NOMO-1 (cell line): ENCODE measurements around the gene SLC44A1.
"Not testable (repeated sequence)": the region's sequence is repeated elsewhere in the genome, so short reads cannot be mapped to it uniquely, and the experiment has no call there.

ENCODE experiments used
- DNase-seq, 2 experiments: peaks; one replicate each; lab custom pipeline; 2025; ENCODE audit not compliant: unreplicated experiment in 2 of 2; lab: John Stamatoyannopoulos, UW

Gene SLC44A1

DNA sequence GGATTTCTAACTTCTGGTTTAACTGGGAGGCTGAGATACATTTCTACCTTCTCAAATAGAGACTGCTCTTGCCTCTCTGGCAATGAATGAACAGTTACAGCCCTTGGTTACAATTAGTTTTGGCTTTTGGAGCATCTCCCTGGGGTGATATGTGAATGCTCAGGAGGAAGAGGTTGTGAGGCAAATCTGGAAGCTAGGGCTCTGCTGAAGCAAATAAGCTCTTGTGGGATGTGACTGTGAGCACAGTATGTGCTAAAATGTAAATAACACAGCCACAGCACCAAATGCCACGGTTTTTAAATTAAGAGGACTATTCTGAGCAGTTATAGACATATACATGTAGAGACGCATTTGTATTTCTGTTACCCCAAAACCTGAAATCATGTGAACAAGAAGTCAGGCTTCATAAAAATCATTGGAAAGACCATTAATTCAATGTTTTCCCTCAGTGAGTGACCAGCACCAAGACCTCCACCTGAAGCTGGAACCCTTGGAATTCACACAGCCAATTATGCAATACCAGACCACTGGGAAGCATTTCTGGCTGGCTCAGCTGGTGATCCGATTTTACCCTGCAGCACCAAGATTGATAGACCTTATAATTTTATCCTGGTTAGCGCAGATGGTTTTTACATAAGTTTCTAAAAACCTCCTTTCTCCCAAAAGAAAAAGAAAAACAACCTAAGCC lies 3.0 kb upstream of the SLC44A1 start:
- no peak for DNase-seq

DNA sequence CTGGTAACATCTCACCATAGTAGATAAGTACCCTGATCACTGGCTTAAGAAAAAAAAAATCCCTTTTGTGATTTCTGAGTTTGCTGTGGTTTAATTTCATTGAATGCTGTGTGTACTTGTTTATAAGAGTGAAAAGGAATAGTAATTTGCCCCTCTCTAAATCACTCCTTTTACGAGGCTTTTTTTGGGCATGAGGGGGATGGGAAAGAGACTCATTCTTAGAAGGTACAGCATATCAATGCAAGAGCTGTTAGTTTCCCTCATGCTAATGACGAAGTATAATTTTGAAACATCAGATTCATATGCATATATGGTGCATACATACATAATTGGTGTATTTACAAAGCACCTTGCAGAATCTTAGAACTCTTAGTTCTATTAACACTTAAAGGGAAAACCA lies 2.4 kb upstream of the SLC44A1 start:
- DNase-seq: no peak

DNA sequence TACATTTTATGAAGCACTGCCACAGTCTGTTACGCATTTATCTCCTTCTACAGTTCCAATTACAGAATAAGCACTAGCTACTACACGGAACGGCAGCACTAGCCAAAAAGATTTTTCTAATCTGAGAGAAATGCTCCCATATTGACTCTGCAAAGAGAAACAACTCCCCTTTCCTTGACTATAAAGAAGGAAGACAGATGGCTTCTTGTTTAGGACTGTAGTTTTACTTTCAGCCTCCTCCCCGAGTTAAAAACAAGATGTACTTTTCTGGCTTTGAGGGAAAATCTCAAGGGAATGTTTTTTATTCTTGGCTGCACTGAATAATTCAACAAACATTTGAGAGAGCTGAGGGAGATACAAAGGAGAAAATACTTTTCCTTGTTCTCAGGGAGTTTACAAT lies 1.9 kb upstream of the SLC44A1 start:
- no peak for DNase-seq

DNA sequence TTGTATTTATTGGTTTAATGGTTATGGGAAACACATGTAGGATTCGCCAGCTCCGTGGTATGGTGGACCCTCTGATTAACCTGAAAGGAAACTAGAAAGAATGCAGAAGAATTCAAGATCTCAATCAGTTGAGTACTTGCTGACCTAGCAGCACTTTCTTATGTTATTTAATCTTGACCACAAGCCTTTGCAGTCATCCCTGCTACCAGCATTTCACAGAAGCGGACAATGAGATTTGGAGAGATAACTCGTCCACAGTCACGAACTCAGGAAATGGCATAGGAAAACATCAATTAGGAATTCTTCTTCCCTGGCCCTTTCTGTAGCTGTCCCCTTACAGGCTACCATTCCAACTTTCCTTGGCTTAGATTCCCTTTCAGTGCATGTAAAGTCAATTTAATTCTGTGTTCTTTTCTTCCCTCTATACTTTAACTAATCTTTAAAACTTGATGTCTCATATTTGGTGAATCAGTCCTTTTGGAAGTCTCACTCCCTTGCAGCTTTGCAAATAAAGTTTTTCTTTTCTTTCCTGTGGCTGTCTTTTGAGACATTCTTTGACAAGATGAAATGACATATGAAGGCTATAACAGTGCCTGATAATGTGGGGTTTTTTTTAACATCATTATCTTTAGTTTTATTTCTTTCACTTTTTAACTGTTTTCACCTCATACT lies 1.3 kb upstream of the SLC44A1 start:
- DNase-seq: no peak

DNA sequence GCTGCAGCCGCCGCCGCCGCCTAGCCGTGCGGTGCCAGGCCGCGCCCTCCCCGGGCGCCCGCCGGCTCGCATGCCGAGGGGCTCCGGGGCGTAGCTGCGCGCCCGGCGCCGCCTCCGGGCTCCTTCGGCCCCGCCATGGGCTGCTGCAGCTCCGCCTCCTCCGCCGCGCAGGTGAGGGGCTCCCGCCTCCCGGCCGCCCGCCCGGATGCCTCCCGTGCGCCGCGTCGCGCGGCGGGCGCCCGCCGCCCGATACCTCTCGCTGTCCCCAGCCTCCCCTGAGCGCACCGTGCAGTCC lies 230 bp downstream of the SLC44A1 start:
- no peak for DNase-seq

DNA sequence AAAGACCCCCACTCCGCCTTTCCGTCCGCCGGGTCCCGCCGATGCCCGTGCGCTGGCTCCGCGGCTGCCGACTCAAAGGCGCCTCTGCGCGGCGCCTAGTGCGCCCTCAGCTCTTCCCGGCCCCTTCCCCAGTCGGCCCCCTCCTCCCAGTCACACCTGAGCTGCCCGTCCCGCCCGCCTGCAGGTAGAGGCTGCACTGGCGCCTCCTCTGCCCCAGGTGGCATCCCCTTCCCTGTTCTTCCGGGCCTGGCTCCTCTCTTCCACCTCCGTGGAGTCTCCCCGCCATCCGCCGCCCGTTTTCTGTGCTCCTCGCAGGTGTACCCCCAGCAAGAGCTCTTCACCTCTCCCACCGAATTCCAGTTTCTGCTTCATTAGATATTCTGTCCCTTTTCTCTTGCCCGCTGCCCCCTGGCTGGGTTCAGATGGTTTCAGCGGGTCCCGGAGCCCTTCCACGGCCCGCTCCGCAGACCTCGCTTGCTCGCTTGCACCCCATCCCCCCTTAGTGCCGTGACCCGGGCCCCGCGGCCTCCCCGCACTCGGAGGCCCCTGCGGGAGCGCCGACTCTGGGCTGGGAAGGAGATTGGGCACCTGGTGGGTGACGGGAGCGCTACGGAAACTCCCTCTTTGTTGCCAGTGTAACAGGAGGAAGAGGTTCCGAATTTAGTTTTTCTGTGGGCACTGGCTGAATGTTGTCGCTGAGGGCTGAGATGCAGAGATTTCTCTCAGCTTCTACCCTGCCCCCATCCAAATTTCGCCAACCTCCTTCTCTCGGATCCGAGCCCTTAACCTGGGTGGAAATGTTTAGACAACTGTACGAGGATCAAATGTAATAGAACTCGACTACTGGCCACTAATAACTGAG lies 809 bp downstream of the SLC44A1 start:
- peak; percentile 32 to 47 for DNase-seq

DNA sequence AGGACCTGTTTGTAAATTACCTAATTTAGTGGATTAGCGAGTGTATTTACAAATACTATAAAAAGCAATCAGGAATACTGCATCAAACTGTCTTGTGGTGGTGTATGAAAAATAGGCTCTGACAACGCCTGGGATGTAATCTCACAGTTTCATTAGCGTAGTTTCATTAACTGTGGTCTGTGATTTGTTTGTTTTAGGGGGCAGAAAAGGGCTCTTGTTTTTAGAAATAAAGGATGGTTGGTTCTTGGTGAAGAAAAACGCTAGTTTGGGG lies 1.4 kb downstream of the SLC44A1 start:
- no peak for DNase-seq

DNA sequence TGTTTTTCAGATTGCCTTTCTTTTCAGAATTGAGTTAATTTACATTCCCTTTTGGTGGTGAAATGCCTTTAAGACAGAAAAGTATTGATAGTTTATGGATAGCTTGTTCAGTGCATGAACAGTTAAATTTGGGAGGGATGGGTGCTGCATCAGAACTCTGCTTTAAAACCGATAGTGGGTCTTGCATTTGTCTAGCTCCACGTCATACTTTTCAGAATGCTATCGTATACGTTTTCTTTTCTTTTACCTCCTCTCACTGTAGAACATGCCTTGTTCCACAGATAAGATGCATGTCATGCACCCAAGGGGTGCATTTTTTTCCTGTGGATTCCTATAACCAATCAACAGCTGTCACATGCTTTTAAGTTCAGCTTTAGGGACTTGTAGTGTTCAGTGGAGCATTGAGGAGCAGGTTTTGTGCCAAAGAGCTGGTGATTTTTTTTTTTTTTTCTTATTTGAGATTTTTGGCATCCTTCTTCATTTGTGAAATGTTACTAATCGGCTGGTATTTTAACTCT lies 2.3 kb downstream of the SLC44A1 start:
- DNase-seq: peak in 1 of 2 experiments; percentile 17

DNA sequence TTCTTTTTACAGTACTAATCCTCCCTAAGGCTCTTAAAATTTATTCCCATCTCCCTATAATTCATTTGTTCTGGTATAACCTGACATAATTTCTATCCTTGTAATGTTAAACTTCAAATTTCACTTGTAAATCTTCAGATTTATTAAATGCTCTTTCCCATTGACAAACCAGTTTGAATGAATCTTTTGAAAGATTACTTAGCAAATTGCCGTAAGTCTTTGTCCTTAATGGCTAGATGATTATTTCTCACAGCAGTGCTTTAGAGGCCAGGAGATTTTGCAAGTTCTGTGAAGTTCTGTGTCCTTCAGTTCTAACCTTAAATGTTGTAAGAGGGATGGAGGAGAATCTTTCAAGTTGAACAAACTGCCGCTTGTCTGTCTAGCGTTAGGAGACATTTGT lies 4.2 kb downstream of the SLC44A1 start:
- DNase-seq: no peak

DNA sequence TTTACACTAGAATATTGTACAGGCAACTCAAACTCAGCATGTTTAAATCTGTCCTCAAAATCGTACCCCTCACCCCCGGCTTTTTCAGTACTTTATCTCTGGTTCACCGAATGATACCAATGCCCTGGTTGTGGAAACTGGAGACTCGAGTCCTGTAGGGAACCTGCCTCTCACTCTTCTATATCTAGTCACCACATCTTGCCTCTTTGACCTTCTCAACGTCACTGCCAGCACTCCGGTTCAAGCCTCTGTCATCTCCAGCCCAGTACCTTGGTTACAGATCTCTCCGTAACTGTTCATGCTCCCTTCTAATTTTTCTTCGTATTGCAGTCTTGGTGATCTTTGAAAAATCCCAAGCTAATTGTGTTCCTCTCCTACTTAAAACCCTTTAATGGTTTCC lies 6.7 kb downstream of the SLC44A1 start:
- no peak for DNase-seq

DNA sequence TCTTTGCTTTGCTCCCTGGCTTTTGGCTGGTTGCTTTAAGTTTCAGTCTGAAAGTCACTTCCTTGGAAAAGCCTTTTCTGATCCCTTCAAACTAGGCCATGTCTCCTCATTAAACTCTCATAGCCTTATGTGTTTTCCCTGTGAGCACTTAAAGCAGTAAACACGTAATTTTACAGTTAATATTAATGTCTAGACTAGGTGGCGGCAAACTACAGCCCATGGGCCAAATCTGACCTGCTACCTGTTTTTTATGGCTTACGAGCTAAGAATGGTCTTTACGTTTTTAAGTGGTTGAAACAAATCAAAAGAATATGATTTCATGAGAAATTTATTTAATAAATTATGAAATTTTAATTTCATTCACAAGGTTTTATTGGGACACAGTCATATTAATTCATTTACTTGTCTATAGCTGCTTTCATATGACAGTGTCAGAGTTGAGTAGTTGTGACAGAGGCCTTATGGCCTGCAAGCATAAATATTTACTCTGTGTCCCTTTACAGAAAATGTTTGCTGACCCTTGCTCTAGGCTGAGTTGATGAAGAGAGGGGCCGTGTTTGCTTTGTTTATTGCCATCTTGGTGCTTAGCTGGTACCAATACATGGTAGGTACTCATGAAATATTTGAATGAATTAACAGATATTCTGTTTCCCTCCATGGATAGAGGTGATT lies 7.4 kb downstream of the SLC44A1 start:
- no peak for DNase-seq

DNA sequence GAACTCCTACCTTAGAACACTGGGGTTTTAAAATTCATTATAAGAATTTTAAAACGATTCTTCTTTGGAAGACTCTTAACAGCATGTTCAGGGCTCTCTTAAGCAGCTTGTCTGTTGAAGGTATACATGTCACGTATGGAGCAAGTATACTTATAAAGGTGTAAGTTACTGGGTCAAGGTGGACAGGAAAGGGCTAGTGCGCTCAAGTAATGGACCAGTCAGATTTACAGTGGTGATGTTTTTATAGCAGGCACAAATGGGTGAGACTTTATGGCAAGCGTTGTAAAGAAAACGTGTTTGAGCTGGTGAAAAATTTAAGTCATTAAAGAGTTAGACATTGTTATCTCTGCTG lies 7.9 kb downstream of the SLC44A1 start:
- DNase-seq: no peak

DNA sequence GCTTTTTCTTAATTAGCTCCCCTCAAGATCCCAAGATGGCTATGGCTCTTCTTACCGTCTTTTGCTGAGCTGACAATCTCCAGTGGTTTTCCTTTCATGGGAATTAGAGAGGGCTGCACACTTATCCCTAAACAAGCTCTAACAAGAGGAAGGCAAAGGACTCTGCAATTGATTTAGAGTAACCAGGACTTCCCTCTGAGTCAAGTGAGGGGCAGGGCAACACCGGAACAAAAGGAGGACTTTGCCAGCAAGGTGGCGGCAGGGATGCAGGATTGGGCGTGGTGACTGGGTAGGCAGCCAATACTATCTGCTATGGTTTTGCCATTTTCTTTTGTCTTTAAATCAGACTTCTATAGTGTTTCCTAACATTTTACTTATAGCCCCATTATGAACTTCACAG lies 9.8 kb downstream of the SLC44A1 start:
- no peak for DNase-seq

DNA sequence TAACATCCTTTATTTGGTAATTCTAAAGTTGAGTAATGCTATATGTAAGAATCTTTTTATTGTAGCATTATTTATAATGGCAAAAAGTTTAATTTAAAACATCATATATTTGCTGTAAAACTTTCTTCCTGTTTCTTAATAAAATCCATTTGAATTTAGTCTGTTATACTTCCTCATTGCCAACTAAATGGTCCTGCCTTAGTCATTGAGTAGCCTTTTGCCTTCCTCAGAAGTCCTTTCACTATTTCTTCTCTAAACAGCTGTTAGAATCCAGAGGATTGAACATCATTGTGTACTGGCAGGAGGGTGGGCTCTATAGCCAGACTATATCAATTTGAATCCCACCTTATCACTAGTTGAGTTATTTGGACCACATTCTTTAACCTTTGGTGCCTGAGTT lies 11.0 kb downstream of the SLC44A1 start:
- DNase-seq: peak; percentile 32 to 79

DNA sequence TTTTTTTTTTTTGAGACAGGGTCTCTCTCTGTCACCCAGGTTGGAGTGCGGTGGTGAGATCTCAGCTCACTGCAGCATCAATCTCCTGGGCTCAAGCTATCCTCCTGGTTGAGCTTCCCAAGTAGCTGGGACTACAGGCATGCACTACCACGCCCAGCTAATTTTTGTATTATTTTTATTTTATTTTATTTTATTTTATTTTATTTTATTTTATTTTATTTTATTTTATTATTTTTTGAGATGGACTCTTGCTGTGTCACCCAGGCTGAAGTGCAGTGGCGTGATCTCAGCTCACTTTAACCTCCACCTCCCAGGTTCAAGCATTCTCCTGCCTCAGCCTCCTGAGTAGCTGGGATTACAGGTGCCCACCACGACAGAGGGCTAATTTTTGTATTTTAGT lies 12.1 kb downstream of the SLC44A1 start:
- DNase-seq: not testable (repeated sequence)

DNA sequence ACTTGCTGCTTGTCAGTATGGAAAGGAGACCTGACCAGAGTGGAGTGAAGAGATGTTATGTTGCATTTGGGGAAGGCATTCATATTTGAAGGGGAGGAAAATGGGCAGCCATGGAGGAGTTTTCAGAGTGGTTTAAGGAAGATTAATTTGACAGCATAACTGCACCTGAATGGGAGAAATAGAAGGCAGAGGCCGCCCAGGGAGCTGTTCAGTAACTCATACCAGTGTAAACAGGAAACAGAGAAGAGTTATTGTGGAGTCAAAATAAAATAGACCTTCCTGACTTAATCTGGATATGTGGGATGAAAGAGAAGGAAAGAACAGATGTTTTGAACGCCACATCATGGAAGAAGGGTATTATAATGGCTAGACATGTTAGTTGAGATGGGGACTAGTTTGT lies 13.4 kb downstream of the SLC44A1 start:
- no peak for DNase-seq

DNA sequence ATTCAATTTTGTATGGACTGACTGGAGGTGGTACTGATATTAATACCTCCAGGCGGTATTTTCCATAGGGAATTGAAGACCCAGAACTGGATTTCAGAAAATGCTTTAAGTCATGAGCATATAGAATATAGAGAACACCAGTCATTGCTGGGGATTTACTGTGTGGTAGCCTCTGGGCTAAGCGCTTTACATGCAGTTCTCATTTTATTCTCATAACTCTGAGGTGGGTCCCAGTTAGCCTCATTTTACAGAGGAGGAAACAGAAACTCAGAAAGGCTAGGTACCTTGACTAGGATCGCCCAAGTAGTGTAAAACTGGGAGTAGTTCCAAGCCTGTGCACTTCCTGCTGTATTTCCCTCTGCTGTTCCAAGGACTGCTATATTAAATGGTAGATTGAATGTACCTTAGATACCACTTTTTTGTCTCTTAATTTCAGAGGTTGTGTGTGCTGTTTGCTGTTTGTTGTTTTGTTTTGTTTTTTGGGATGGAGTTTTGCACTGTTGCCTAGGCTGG lies 13.8 kb downstream of the SLC44A1 start:
- DNase-seq: no peak

DNA sequence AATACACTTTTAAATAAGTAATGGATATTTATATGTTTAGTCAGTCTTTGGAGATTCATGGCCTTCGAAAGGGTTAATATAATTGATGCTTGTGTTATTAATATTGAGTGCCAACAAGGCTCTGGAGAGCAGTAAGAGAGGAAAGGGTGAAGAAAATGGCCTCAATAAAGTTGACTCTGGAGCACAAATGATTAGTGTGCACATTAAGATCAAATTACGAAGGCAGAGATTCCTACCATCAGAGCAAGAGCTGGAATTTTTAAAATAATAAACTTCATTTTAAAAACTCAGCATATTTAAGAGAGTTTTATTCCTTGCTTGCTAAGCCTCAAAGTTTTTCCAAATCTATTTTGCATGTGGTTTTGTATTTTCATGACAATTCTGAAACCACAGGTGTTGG lies 14.8 kb downstream of the SLC44A1 start:
- DNase-seq: no peak

DNA sequence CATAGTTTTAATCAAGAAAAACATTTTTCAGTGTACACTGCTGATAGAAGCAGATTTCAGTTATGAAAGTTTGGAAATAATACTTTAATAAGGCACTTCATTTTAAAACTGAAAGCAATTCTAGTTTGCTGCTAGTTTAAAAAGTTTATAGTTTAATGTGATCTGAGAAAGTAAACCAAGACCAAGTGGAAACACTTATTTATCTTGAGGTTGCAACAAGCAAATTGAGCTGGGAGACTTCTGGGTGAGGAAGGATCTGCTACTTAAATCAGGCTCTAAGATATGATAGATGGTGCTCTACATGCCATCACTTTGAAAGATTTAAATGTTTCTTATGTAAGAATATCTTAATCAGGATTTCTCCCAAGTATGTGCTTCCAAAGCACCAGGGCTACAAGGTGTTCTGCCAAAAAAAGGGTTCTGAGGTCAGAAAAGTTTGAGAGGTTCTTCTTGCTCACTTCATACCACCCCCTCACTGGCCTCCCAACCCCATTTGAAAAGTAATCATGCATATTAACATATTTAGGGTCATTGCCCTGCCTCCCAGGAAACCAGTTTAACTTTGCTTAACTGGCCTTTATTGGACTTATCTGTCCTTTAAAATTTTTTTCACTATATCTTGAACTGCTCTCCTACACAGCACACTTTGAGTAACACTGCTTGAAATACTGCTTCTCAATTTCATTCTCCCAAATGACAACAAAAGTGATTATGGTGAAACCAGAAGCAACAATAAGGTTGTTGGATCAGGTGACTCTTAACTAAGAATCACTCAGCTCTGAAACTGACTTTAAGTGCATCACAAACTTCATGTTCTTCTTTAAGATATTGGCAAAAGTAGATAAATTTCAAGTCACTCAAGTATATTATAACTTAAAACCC lies 15.5 kb downstream of the SLC44A1 start:
- DNase-seq: no peak

DNA sequence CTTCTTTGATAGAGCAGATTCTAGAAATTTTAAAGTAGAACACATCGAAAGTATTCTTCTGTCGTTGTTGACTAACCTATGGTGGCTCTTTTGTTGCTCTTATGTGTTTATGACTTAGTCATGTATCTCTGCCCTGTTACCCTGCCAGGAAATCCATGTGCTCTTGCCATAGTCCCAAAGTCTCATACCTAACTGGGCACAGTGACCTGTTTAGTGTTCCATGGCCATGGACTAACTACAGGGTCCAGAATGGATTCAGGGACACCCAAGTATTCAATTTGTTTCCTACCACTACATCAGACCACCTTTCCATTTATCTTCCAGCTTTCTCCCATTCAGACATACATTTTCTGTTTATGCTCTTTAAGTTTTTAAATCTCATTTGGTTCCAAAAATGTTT lies 18.0 kb downstream of the SLC44A1 start:
- DNase-seq: no peak
